Measurements from ENCODE around the gene TBX19.

DNA sequence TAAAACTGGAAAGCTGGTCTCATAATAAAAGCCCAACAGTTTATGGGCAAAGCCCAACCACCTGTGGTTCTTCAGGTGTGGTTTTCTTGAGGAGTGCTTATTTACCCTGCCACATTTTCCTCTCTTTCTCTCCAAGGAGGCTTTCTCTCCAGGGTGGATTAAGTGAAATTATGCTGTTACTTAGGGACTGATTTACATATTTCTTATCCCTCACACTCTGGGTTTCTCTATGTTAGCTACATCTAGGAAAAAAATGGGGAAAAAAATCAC lies 4.8 kb downstream of the TBX19 start:
- TF ChIP-seq, protein P1, sequence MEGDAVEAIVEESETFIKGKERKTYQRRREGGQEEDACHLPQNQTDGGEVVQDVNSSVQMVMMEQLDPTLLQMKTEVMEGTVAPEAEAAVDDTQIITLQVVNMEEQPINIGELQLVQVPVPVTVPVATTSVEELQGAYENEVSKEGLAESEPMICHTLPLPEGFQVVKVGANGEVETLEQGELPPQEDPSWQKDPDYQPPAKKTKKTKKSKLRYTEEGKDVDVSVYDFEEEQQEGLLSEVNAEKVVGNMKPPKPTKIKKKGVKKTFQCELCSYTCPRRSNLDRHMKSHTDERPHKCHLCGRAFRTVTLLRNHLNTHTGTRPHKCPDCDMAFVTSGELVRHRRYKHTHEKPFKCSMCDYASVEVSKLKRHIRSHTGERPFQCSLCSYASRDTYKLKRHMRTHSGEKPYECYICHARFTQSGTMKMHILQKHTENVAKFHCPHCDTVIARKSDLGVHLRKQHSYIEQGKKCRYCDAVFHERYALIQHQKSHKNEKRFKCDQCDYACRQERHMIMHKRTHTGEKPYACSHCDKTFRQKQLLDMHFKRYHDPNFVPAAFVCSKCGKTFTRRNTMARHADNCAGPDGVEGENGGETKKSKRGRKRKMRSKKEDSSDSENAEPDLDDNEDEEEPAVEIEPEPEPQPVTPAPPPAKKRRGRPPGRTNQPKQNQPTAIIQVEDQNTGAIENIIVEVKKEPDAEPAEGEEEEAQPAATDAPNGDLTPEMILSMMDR (IDR thresholded peaks at IDR 0.05) = no peak
- no peak for TF ChIP-seq POLR2A (IDR thresholded peaks at IDR 0.05)
